ENCODE data around the gene AMPD3.

DNA sequence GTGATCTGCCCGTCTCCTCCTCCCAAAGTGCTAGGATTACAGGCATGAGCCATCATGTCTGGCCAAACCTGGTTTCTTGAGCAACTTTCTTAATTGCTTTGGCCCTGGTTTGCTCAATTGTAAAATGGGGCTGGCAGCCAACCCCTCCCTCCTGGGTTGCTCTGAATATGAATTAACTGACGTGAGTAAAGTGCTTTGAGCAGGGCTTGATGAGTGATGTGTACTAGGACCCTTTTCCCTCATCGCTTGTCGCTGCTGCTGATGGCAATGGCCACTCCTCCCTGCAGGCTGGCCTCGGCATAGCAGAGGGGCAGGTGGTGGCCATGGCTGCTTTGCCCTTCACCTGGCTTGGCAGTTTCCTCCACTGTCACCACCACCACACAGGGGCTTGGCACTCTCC, 44.4 kb downstream of the AMPD3 start:
- TF ChIP-seq, protein P1, sequence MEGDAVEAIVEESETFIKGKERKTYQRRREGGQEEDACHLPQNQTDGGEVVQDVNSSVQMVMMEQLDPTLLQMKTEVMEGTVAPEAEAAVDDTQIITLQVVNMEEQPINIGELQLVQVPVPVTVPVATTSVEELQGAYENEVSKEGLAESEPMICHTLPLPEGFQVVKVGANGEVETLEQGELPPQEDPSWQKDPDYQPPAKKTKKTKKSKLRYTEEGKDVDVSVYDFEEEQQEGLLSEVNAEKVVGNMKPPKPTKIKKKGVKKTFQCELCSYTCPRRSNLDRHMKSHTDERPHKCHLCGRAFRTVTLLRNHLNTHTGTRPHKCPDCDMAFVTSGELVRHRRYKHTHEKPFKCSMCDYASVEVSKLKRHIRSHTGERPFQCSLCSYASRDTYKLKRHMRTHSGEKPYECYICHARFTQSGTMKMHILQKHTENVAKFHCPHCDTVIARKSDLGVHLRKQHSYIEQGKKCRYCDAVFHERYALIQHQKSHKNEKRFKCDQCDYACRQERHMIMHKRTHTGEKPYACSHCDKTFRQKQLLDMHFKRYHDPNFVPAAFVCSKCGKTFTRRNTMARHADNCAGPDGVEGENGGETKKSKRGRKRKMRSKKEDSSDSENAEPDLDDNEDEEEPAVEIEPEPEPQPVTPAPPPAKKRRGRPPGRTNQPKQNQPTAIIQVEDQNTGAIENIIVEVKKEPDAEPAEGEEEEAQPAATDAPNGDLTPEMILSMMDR (IDR thresholded peaks at IDR 0.05; ENCODE audit: low read depth, low read length) = no peak
- TF ChIP-seq EZH2phosphoT487 (IDR thresholded peaks at IDR 0.05; ENCODE audit: low read depth) = no peak
